ENCODE results near the gene RPRD1B.

The RPRD1B gene

GRCh38 chr20:38082894-38083293, 49.3 kb downstream of the RPRD1B start:
- Histone ChIP-seq H3F3A (ENCODE audit: insufficient read depth, low read length) (no peaks in the 10 kb centered on the region), H3K4me1 (ENCODE audit: insufficient read depth, low read length, severe bottlenecking) (no peaks in the 10 kb centered on the region), H3K9me2 (ENCODE audit: low read depth, low read length) (no peaks in the 10 kb centered on the region), H3K9ac (ENCODE audit: low read length) (no peak overlapping the region), H3K79me2 (ENCODE audit: insufficient read depth, low read length) (peaks cover 10% of the 10 kb centered on the region), H3K27ac (ENCODE audit: low read depth, low read length, poor library complexity, severe bottlenecking) (no peak overlapping the region), H3K4me3 (ENCODE audit: low read depth, low read length, poor library complexity, severe bottlenecking) (no peak overlapping the region), H3K4me2 (ENCODE audit: low read length) (no peak overlapping the region), H4K20me1 (ENCODE audit: insufficient read depth, low read length) (no peaks in the 10 kb centered on the region), H2AFZ (ENCODE audit: low read length) (no peak overlapping the region), H3K36me3 (ENCODE audit: insufficient read depth, low read length) (peaks cover 97% of the 10 kb centered on the region), H3K27me3 (ENCODE audit: insufficient read depth, low read length) (no peaks in the 10 kb centered on the region), H3K9me3 (ENCODE audit: low read length) (0 out of 2 replicates have a peak, but pooled peaks cover 2% of the 10 kb centered on the region)
- no peak for TF ChIP-seq EZH2 (IDR thresholded peaks at IDR 0.05; ENCODE audit: borderline replicate concordance, low read length)
- TF ChIP-seq, protein P1, sequence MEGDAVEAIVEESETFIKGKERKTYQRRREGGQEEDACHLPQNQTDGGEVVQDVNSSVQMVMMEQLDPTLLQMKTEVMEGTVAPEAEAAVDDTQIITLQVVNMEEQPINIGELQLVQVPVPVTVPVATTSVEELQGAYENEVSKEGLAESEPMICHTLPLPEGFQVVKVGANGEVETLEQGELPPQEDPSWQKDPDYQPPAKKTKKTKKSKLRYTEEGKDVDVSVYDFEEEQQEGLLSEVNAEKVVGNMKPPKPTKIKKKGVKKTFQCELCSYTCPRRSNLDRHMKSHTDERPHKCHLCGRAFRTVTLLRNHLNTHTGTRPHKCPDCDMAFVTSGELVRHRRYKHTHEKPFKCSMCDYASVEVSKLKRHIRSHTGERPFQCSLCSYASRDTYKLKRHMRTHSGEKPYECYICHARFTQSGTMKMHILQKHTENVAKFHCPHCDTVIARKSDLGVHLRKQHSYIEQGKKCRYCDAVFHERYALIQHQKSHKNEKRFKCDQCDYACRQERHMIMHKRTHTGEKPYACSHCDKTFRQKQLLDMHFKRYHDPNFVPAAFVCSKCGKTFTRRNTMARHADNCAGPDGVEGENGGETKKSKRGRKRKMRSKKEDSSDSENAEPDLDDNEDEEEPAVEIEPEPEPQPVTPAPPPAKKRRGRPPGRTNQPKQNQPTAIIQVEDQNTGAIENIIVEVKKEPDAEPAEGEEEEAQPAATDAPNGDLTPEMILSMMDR (IDR thresholded peaks at IDR 0.05; ENCODE audit: low read length): no peak

GRCh38 chr20:38083338-38084048, 49.9 kb downstream of the RPRD1B start:
- Histone ChIP-seq H3K9me3 (ENCODE audit: low read length) (0 out of 2 replicates have a peak, but pooled peaks cover 2% of the 10 kb centered on the region), H2AFZ (ENCODE audit: low read length) (no peak overlapping the region), H3K4me1 (ENCODE audit: insufficient read depth, low read length, severe bottlenecking) (no peaks in the 10 kb centered on the region), H3K79me2 (ENCODE audit: insufficient read depth, low read length) (peaks cover 10% of the 10 kb centered on the region), H3K9ac (ENCODE audit: low read length) (no peak overlapping the region), H3K4me3 (ENCODE audit: low read depth, low read length, poor library complexity, severe bottlenecking) (no peak overlapping the region), H3K36me3 (ENCODE audit: insufficient read depth, low read length) (peaks cover 97% of the 10 kb centered on the region), H4K20me1 (ENCODE audit: insufficient read depth, low read length) (no peaks in the 10 kb centered on the region), H3K9me2 (ENCODE audit: low read depth, low read length) (no peaks in the 10 kb centered on the region), H3K4me2 (ENCODE audit: low read length) (no peak overlapping the region), H3K27me3 (ENCODE audit: insufficient read depth, low read length) (no peaks in the 10 kb centered on the region), H3K27ac (ENCODE audit: low read depth, low read length, poor library complexity, severe bottlenecking) (no peak overlapping the region), H3F3A (ENCODE audit: insufficient read depth, low read length) (no peaks in the 10 kb centered on the region)
- TF ChIP-seq, protein P1 (IDR thresholded peaks at IDR 0.05; ENCODE audit: low read length): no peak

GRCh38 chr20:38084425-38084951, 50.9 kb downstream of the RPRD1B start:
- peaks cover 97% of the 10 kb centered on the region for H3K36me3 ChIP-seq (ENCODE audit: insufficient read depth, low read length)
- no peaks in the 10 kb centered on the region for H3K27me3 ChIP-seq (ENCODE audit: insufficient read depth, low read length)
- H2AFZ ChIP-seq (ENCODE audit: low read length): no peak overlapping the region
- H3F3A ChIP-seq (ENCODE audit: insufficient read depth, low read length): no peaks in the 10 kb centered on the region
- 0 out of 2 replicates have a peak, but pooled peaks cover 2% of the 10 kb centered on the region for H3K9me3 ChIP-seq (ENCODE audit: low read length)
- no peaks in the 10 kb centered on the region for H3K9me2 ChIP-seq (ENCODE audit: low read depth, low read length)
- H3K4me2 ChIP-seq (ENCODE audit: low read length): no peak overlapping the region
- H3K4me3 ChIP-seq (ENCODE audit: low read depth, low read length, poor library complexity, severe bottlenecking): no peak overlapping the region
- H3K4me1 ChIP-seq (ENCODE audit: insufficient read depth, low read length, severe bottlenecking): no peaks in the 10 kb centered on the region
- H4K20me1 ChIP-seq (ENCODE audit: insufficient read depth, low read length): no peaks in the 10 kb centered on the region
- TF ChIP-seq EZH2 (IDR thresholded peaks at IDR 0.05; ENCODE audit: borderline replicate concordance, low read length): no peak
- TF ChIP-seq, protein P1 (IDR thresholded peaks at IDR 0.05; ENCODE audit: low read length): no peak
- H3K27ac ChIP-seq (ENCODE audit: low read depth, low read length, poor library complexity, severe bottlenecking): no peak overlapping the region
- no peak overlapping the region for H3K9ac ChIP-seq (ENCODE audit: low read length)
- H3K79me2 ChIP-seq (ENCODE audit: insufficient read depth, low read length): peaks cover 10% of the 10 kb centered on the region

Data from OCI-LY1 (cell line).